ENCODE measurements around the gene KIF21A. TPM values are rescaled to one million over a fixed set of nuclear protein-coding genes. Genes with fewer than 3 reads are reported as not detected.

KIF21A gene
- total RNA-seq, 3 donors from 2014 or later (not counting 1 experiment from before 2014, with no cell fraction given): 11.5 to 31.6 (median 18.0) TPM

- H3K4me1 Mint-ChIP-seq: peaks cover 20 to 25% of the 10 kb centered on the region in 2 donors
- 3% methylated on average over 49 of the region's 49 CpGs for WGBS (ENCODE audit: insufficient coverage)
- no peaks in the 10 kb centered on the region for H3K9me3 Mint-ChIP-seq
- peak; percentile 32 to 56 for DNase-seq
- intact Hi-C loops (cut with micrococcal nuclease): loop anchor here (1.0 to 5.0 kb wide), 2 partner anchors 109 to 1125 kb away; partner anchors contain the start of gene ALG10B
- H3K27ac Mint-ChIP-seq: peak overlapping the region; percentile 85 to 93
- H3K27me3 Mint-ChIP-seq (ENCODE audit: low read depth in 2 of 2): peaks cover 0 to 4% of the 10 kb centered on the region in 2 donors
- H3K4me3 Mint-ChIP-seq: peak overlapping the region; percentile 98
- TF ChIP-seq, protein P1, sequence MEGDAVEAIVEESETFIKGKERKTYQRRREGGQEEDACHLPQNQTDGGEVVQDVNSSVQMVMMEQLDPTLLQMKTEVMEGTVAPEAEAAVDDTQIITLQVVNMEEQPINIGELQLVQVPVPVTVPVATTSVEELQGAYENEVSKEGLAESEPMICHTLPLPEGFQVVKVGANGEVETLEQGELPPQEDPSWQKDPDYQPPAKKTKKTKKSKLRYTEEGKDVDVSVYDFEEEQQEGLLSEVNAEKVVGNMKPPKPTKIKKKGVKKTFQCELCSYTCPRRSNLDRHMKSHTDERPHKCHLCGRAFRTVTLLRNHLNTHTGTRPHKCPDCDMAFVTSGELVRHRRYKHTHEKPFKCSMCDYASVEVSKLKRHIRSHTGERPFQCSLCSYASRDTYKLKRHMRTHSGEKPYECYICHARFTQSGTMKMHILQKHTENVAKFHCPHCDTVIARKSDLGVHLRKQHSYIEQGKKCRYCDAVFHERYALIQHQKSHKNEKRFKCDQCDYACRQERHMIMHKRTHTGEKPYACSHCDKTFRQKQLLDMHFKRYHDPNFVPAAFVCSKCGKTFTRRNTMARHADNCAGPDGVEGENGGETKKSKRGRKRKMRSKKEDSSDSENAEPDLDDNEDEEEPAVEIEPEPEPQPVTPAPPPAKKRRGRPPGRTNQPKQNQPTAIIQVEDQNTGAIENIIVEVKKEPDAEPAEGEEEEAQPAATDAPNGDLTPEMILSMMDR (IDR thresholded peaks at IDR 0.05): no peak
- peak overlapping the region; percentile 53 for H3K27ac ChIP-seq (ENCODE audit: low read length)
- no peaks in the 10 kb centered on the region for H3K9me3 ChIP-seq (ENCODE audit: control insufficient read depth, insufficient read depth, low read length)
- no peaks in the 10 kb centered on the region for H3K36me3 Mint-ChIP-seq
- H3K36me3 ChIP-seq (ENCODE audit: control insufficient read depth, insufficient read depth, low read length): no peaks in the 10 kb centered on the region
- peaks cover 10% of the 10 kb centered on the region for H3K4me1 ChIP-seq (ENCODE audit: control insufficient read depth, insufficient read depth, low read length)
- H3K27me3 ChIP-seq (ENCODE audit: control insufficient read depth, insufficient read depth, low read length): no peaks in the 10 kb centered on the region
- peak in 1 of 3 donors; percentile 0 for ATAC-seq
- H3K4me3 ChIP-seq (ENCODE audit: low read length): peak overlapping the region; percentile 67
These were observed 723 bp downstream of the KIF21A start for GRCh38 chr12:39441963-39442830.

DNA sequence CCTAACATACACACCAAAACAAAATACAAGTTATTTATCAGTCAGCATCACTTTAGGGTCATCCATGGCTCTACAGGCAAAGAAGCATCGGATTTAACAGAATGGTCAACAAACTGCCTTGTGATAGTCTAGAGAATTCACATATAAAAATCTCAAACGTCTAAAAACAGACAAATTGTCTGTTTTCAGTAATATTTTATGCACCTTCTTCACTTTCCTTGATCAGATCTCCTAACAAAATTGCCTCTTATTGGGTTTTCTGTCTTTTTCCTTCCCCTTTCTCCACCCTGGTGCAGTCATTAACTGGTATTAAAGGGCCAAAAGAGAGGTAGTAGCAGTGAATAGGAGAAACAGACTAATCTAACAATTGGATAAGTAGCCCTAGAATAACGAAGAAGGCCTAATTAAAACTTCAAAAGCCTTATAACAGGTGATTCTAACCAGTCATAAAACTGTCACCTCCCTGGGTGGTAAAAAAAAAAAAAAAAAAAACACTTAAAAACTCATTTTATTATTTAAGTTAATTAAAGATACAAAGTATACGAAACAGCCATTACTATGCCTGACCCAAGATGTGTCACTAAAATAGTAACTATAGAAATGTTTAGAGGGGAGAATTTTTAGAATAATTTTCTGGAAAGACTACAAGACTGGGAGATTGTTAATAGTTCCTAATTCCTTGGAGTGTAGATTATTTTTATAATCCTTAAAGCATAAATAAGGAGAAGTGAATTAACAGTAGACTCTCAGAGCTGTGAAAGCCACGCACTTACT lies 1.5 kb downstream of the KIF21A start:
- Histone ChIP-seq H3K27ac (ENCODE audit: low read length) (no peak overlapping the region), H3K36me3 (ENCODE audit: control insufficient read depth, insufficient read depth, low read length) (no peaks in the 10 kb centered on the region), H3K4me1 (ENCODE audit: control insufficient read depth, insufficient read depth, low read length) (peaks cover 10% of the 10 kb centered on the region), H3K27me3 (ENCODE audit: control insufficient read depth, insufficient read depth, low read length) (no peaks in the 10 kb centered on the region), H3K9me3 (ENCODE audit: control insufficient read depth, insufficient read depth, low read length) (no peaks in the 10 kb centered on the region), H3K4me3 (ENCODE audit: low read length) (peak overlapping the region; percentile 67)
- TF ChIP-seq, protein P1 (IDR thresholded peaks at IDR 0.05): no peak
- H3K27ac Mint-ChIP-seq: peak overlapping the region in 1 of 2 donors; percentile 93
- H3K4me1 Mint-ChIP-seq: peaks cover 20 to 25% of the 10 kb centered on the region in 2 donors
- peaks cover 0 to 4% of the 10 kb centered on the region in 2 donors for H3K27me3 Mint-ChIP-seq (ENCODE audit: low read depth in 2 of 2)
- intact Hi-C loops (cut with micrococcal nuclease): loop anchor here (5.0 kb wide), 1 partner anchor 1124 kb away; the partner anchor contains the start of gene ALG10B
- 53% methylated on average over 3 of the region's 5 CpGs for WGBS (ENCODE audit: insufficient coverage)
- peak overlapping the region; percentile 98 for H3K4me3 Mint-ChIP-seq
- H3K9me3 Mint-ChIP-seq: no peaks in the 10 kb centered on the region
- no peaks in the 10 kb centered on the region for H3K36me3 Mint-ChIP-seq
- ATAC-seq: no peak
- no peak for DNase-seq

DNA sequence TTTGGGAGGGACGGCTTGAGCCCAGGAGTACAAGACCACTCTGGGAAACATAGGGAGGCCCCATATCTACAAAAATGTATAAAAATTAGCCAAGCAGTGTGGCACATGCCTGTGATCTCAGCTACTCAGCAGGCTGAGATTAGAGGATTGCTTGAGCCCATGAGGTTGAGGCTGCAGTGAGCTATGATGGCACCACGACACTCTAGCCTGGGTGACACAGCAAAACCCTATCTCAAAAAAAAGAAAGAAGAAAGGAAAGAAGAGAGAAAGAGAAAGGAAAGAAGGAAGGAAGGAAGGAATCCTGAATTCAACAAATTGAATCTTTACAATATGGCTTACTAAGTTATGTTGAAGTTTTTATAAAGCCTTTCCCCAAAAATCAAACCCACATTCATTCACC lies 2.1 kb downstream of the KIF21A start:
- no peaks in the 10 kb centered on the region for H3K9me3 Mint-ChIP-seq
- peaks cover 10% of the 10 kb centered on the region for H3K4me1 ChIP-seq (ENCODE audit: control insufficient read depth, insufficient read depth, low read length)
- H3K27me3 Mint-ChIP-seq (ENCODE audit: low read depth in 2 of 2): peaks cover 0 to 4% of the 10 kb centered on the region in 2 donors
- DNase-seq (no peak), ATAC-seq (no peak)
- peaks cover 20 to 25% of the 10 kb centered on the region in 2 donors for H3K4me1 Mint-ChIP-seq
- H3K4me3 ChIP-seq (ENCODE audit: low read length): no peak overlapping the region
- 100% methylated on average over 2 of the region's 2 CpGs for WGBS (ENCODE audit: insufficient coverage)
- H3K27ac ChIP-seq (ENCODE audit: low read length): no peak overlapping the region
- H3K9me3 ChIP-seq (ENCODE audit: control insufficient read depth, insufficient read depth, low read length): no peaks in the 10 kb centered on the region
- TF ChIP-seq, protein P1 (IDR thresholded peaks at IDR 0.05): no peak
- peak overlapping the region; percentile 39 for H3K4me3 Mint-ChIP-seq
- no peaks in the 10 kb centered on the region for H3K36me3 Mint-ChIP-seq
- no peaks in the 10 kb centered on the region for H3K36me3 ChIP-seq (ENCODE audit: control insufficient read depth, insufficient read depth, low read length)
- intact Hi-C loops (cut with micrococcal nuclease): loop anchor here (5.0 kb wide), 1 partner anchor 1123 kb away; the partner anchor contains the start of gene ALG10B
- peak overlapping the region in 1 of 2 donors; percentile 5 for H3K27ac Mint-ChIP-seq
- H3K27me3 ChIP-seq (ENCODE audit: control insufficient read depth, insufficient read depth, low read length): no peaks in the 10 kb centered on the region
